Prostate gland (tissue), 2 donors: ENCODE results near the gene B4GAT1. TPM values are rescaled to one million over a fixed set of nuclear protein-coding genes. Genes with fewer than 3 reads are reported as not detected.
"Not testable (repeated sequence)": the region's sequence is repeated elsewhere in the genome, so short reads cannot be mapped to it uniquely, and the experiment has no call there.

Source experiments
- DNase-seq: peaks from one replicate; pipeline ENCODE4 v3.0.0-alpha.2; 2019; ENCODE audit warnings: low spot score
- H3K27ac ChIP-seq, 2 donors: fragments of 200-600 bp; sonication (generic); 2 replicates each; pipeline ENCODE4 v1.5.1; 2017 to 2019
- H3K27me3 ChIP-seq: fragments of 200-600 bp; sonication (generic); replicated peaks from 2 replicates; pipeline ENCODE4 v1.5.1; 2019; ENCODE audit not compliant: insufficient read depth
- H3K36me3 ChIP-seq, 2 donors: fragments of 200-600 bp; sonication (generic); 1 replicate in 1 of 2; 2 replicates in 1 of 2; pipeline versions ENCODE4 v1.5.1 to v1.8.1; 2017 to 2019
- H3K4me1 ChIP-seq: fragments of 200-600 bp; sonication (generic); replicated peaks from 2 replicates; pipeline ENCODE4 v1.5.1; 2019
- H3K4me3 ChIP-seq, 2 donors: fragments of 200-600 bp; sonication (generic); 2 replicates each; pipeline ENCODE4 v1.5.1; 2017 to 2019
- H3K9me3 ChIP-seq: fragments of 200-600 bp; sonication (generic); 2 replicates; pipeline ENCODE4 v1.5.1; 2017
- CTCF ChIP-seq, 4 experiments: fragments of 200-600 bp in 2 of 4; fragments of 450-650 bp in 2 of 4; sonication (generic) in 2 of 4; IDR thresholded peaks; 1 replicate in 3 of 4; 2 replicates in 1 of 4; pipeline ENCODE4 v1.5.1; 2016 to 2019; ENCODE audit warnings: antibody characterized with exemption in 4 of 4, mild to moderate bottlenecking in 2 of 4, moderate library complexity in 2 of 4
- POLR2A ChIP-seq: fragments of 450-650 bp; IDR thresholded peaks from one replicate; pipeline ENCODE4 v1.6.1; 2016; ENCODE audit warnings: antibody characterized with exemption, mild to moderate bottlenecking
- POLR2AphosphoS5 ChIP-seq: sonication (generic); formaldehyde crosslinking; IDR thresholded peaks from one replicate; pipeline ENCODE4 v1.6.1; 2017; ENCODE audit warnings: antibody characterized with exemption
- WGBS: methylation state at CpG from one replicate; pipeline ENCODE4 v1.1.5; 2018; 5-methylcytosine and 5-hydroxymethylcytosine counted together
- intact Hi-C: fragments of 100-400 bp; cut with DNase I; formaldehyde crosslinking; loops from one replicate; pipeline ENCODE4 v1.14.2; 2022
- total RNA-seq, 2 donors: library from RNA; depleted of rRNA; stranded (reverse); fragments of >200 nt; gene quantifications; one replicate each; pipeline ENCODE4 v1.1.0, GENCODE V29; 2016

B4GAT1 gene
- total RNA-seq, 2 donors from 2014 or later = 47.0 to 64.9 TPM

- WGBS = 85% methylated on average over 9 of the region's 9 CpGs
- no peaks in the 10 kb centered on the region for H3K27me3 ChIP-seq
- TF ChIP-seq POLR2A = no peak
- TF ChIP-seq POLR2AphosphoS5 = no peak
- no peak for TF ChIP-seq CTCF (IDR thresholded peaks at IDR 0.05)
- H3K36me3 ChIP-seq = no peaks in the 10 kb centered on the region
- H3K4me3 ChIP-seq = no peak overlapping the region
- no peak overlapping the region for H3K27ac ChIP-seq
- H3K4me1 ChIP-seq = no peaks in the 10 kb centered on the region
- H3K9me3 ChIP-seq = no peaks in the 10 kb centered on the region
- DNase-seq = no peak
- intact Hi-C loops = no loop called here
These were observed 15.2 kb upstream of the B4GAT1 start for GRCh38 chr11:66362481-66363147.

GRCh38 chr11:66361502-66361941 lies 14.1 kb upstream of the B4GAT1 start:
- H3K4me3 ChIP-seq = no peak overlapping the region

GRCh38 chr11:66360406-66361073 lies 13.1 kb upstream of the B4GAT1 start:
- Histone ChIP-seq H3K27me3 (no peaks in the 10 kb centered on the region), H3K36me3 (no peaks in the 10 kb centered on the region), H3K27ac (no peak overlapping the region), H3K9me3 (no peaks in the 10 kb centered on the region), H3K4me3 (no peak overlapping the region), H3K4me1 (no peaks in the 10 kb centered on the region)
- TF ChIP-seq POLR2A = no peak
- TF ChIP-seq CTCF (IDR thresholded peaks at IDR 0.05) = no peak
- TF ChIP-seq POLR2AphosphoS5 = no peak
- intact Hi-C loops = no loop called here
- 91% methylated on average over 15 of the region's 15 CpGs for WGBS
- DNase-seq = no peak

More at GRCh38 chr11:66361502-66361941, 14.1 kb upstream of the B4GAT1 start:
- no peak for TF ChIP-seq CTCF (IDR thresholded peaks at IDR 0.05)
- H3K9me3 ChIP-seq = no peaks in the 10 kb centered on the region
- intact Hi-C loops = no loop called here
- H3K27ac ChIP-seq = no peak overlapping the region
- no peaks in the 10 kb centered on the region for H3K36me3 ChIP-seq
- H3K27me3 ChIP-seq = no peaks in the 10 kb centered on the region
- H3K4me1 ChIP-seq = no peaks in the 10 kb centered on the region
- DNase-seq = no peak
- 77% methylated on average over 6 of the region's 6 CpGs for WGBS

- DNase-seq = no peak
- TF ChIP-seq CTCF (IDR thresholded peaks at IDR 0.05) = no peak
- no peak for TF ChIP-seq POLR2A
- TF ChIP-seq POLR2AphosphoS5 = no peak
- H3K27me3 ChIP-seq = no peaks in the 10 kb centered on the region
- 67% methylated on average over 3 of the region's 3 CpGs for WGBS
- H3K27ac ChIP-seq = no peak overlapping the region
- intact Hi-C loops = no loop called here
- H3K4me1 ChIP-seq = no peaks in the 10 kb centered on the region
- H3K9me3 ChIP-seq = no peaks in the 10 kb centered on the region
- no peaks in the 10 kb centered on the region for H3K36me3 ChIP-seq
- no peak overlapping the region for H3K4me3 ChIP-seq
These were observed 12.2 kb upstream of the B4GAT1 start for GRCh38 chr11:66359662-66360087.

GRCh38 chr11:66350560-66351235 lies 3.3 kb upstream of the B4GAT1 start:
- intact Hi-C loops, H3K9me3 ChIP-seq, H3K27me3 ChIP-seq, H3K36me3 ChIP-seq, DNase-seq, H3K27ac ChIP-seq, H3K4me3 ChIP-seq: not testable (repeated sequence)
- 92% methylated on average over 8 of the region's 8 CpGs for WGBS
- peaks cover 10% of the 10 kb centered on the region for H3K4me1 ChIP-seq
